B cell (primary cell): ENCODE results near the gene CLGN. TPM values are rescaled to one million over a fixed set of nuclear protein-coding genes. Genes with fewer than 3 reads are reported as not detected.

Experiments
- ATAC-seq: fragments of 200-7000 bp; cut with Tn5 transposase; one replicate; pipeline ENCODE4 v1.10.0; 2021; ENCODE audit warnings: low read depth, mild to moderate bottlenecking, moderate number of reproducible peaks, moderate library complexity
- CTCF ChIA-PET: fragments of 350-600 bp; sonication (Branson Sonifier 250); formaldehyde crosslinking; loops from one replicate; lab custom pipeline; 2021; ENCODE audit warnings: antibody characterized with exemption, inconsistent platforms; lab: Charles Lee
- POLR2A ChIA-PET: fragments of 350-600 bp; sonication (Branson Sonifier 250); formaldehyde crosslinking; loops from one replicate; lab custom pipeline; 2021; ENCODE audit warnings: antibody characterized with exemption; lab: Charles Lee
- DNase-seq: peaks from one replicate; pipeline ENCODE4 v3.0.0; 2013
- H2AFZ ChIP-seq: 2 replicates; pipeline ENCODE4 v1.6.1; 2012; ENCODE audit warnings: mild to moderate bottlenecking, low read depth, low read length; ENCODE audit not compliant: insufficient read depth, poor library complexity, severe bottlenecking
- H3K27ac ChIP-seq, 2 donors: 1 replicate in 1 of 2; 2 replicates in 1 of 2; pipeline ENCODE4 v1.5.1; 2012 to 2013; ENCODE audit warnings: low read length in 2 of 2, mild to moderate bottlenecking in 2 of 2, moderate library complexity in 1 of 2
- H3K27me3 ChIP-seq, 4 experiments: fragments of 200-600 bp in 1 of 4; sonication (generic) in 1 of 4; replicated peaks in 1 of 4; 1 replicate in 2 of 4; 2 replicates in 2 of 4; pipeline versions ENCODE4 v1.6.1 to v1.7.0; 2013 to 2016; ENCODE audit warnings: low read length in 3 of 4, mild to moderate bottlenecking in 2 of 4, mixed read lengths in 1 of 4, moderate library complexity in 1 of 4; ENCODE audit not compliant: insufficient read depth in 4 of 4, control insufficient read depth in 3 of 4; ENCODE audit errors: control extremely low read depth in 1 of 4
- H3K36me3 ChIP-seq, 2 experiments: replicated peaks in 1 of 2; 1 replicate in 1 of 2; 2 replicates in 1 of 2; pipeline versions ENCODE4 v1.6.1 to v1.7.1; 2013; ENCODE audit warnings: low read length in 1 of 2; ENCODE audit not compliant: insufficient read depth in 2 of 2, control insufficient read depth in 1 of 2; ENCODE audit errors: control extremely low read depth in 1 of 2, extremely low read depth in 1 of 2
- H3K4me1 ChIP-seq, 2 donors: fragments of 200-600 bp in 1 of 2; sonication (generic) in 1 of 2; 1 replicate in 1 of 2; 2 replicates in 1 of 2; pipeline versions ENCODE4 v1.5.1 to v1.6.1; 2013 to 2017; ENCODE audit warnings: low read length in 2 of 2; ENCODE audit not compliant: control insufficient read depth in 2 of 2, insufficient read depth in 2 of 2
- H3K4me2 ChIP-seq: replicated peaks from 2 replicates; pipeline ENCODE3; 2012; ENCODE audit warnings: mild to moderate bottlenecking, low read depth, low read length; ENCODE audit not compliant: poor library complexity, severe bottlenecking
- H3K4me3 ChIP-seq, 5 experiments: fragments of 200-600 bp in 1 of 5; sonication (generic) in 1 of 5; 1 replicate in 3 of 5; 2 replicates in 2 of 5; pipeline versions ENCODE4 v1.5.1 to v1.7.0; 2011 to 2016; ENCODE audit warnings: low read length in 4 of 5, mild to moderate bottlenecking in 4 of 5, low read depth in 2 of 5, control low read depth in 1 of 5, moderate library complexity in 1 of 5; ENCODE audit not compliant: insufficient read depth in 1 of 5; ENCODE audit errors: control extremely low read depth in 1 of 5, extremely low read depth in 1 of 5
- H3K79me2 ChIP-seq: fragments of 200-600 bp; sonication (generic); one replicate; pipeline ENCODE4 v1.6.0; 2016; ENCODE audit warnings: low read length; ENCODE audit not compliant: control insufficient read depth, insufficient read depth
- H3K9ac ChIP-seq: fragments of 200-600 bp; sonication (generic); 2 replicates; pipeline ENCODE4 v1.6.1; 2017; ENCODE audit warnings: mild to moderate bottlenecking, low read length, moderate library complexity
- H3K9me3 ChIP-seq, 3 donors: one replicate each; pipeline versions ENCODE4 v1.6.1 to v1.7.1; 2013; ENCODE audit warnings: low read length in 2 of 3; ENCODE audit not compliant: control insufficient read depth in 2 of 3, insufficient read depth in 1 of 3; ENCODE audit errors: control extremely low read depth in 1 of 3
- H4K20me1 ChIP-seq: 2 replicates; pipeline ENCODE4 v1.6.0; 2012; ENCODE audit warnings: mild to moderate bottlenecking, low read length; ENCODE audit not compliant: insufficient read depth, control insufficient read depth, poor library complexity, severe bottlenecking
- H3K27ac Mint-ChIP-seq: one replicate; pipeline ENCODE4 v1.8.0; 2021; ENCODE audit warnings: mixed read lengths
- H3K27me3 Mint-ChIP-seq: one replicate; pipeline ENCODE4 v1.8.0; 2021; ENCODE audit warnings: mixed read lengths
- H3K4me1 Mint-ChIP-seq: one replicate; pipeline ENCODE4 v1.8.0; 2021; ENCODE audit warnings: mixed read lengths
- H3K4me3 Mint-ChIP-seq: one replicate; pipeline ENCODE4 v1.8.0; 2021; ENCODE audit warnings: mixed read lengths
- H3K9me3 Mint-ChIP-seq: one replicate; pipeline ENCODE4 v1.8.0; 2022; ENCODE audit warnings: mixed read lengths; ENCODE audit not compliant: insufficient read depth
- EZH2 ChIP-seq: IDR thresholded peaks from 2 replicates; pipeline ENCODE4 v1.6.1; 2012; ENCODE audit warnings: borderline replicate concordance, low read depth, mild to moderate bottlenecking, moderate library complexity, low read length; ENCODE audit not compliant: insufficient read depth, poor library complexity, severe bottlenecking
- WGBS: methylation state at CpG from one replicate; pipeline ENCODE4 v1.1.5; 2013; ENCODE audit warnings: missing lambda C conversion rate; ENCODE audit not compliant: insufficient coverage; 5-methylcytosine and 5-hydroxymethylcytosine counted together
- intact Hi-C: fragments of 100-400 bp; cut with micrococcal nuclease; formaldehyde crosslinking; loops from one replicate; pipeline ENCODE4 v1.10.0; 2022
- polyA plus RNA-seq: library from polyadenylated mRNA; depleted of rRNA; stranded (reverse); fragments of >200 nt; gene quantifications from 2 replicates; pipeline ENCODE4 v1.2.3, GENCODE V29; 2012
- total RNA-seq, 2 donors: library from RNA; stranded (reverse); fragments of 120-200 nt in 1 of 2; gene quantifications; 1 replicate in 1 of 2; 2 replicates in 1 of 2; pipeline versions ENCODE4 v1.2.3 to v1.2.4, GENCODE V29; 2013 to 2022
- TF ChIP-seq, protein P1 (sequence below): fragments of 200-600 bp; IDR thresholded peaks from one replicate; pipeline ENCODE4 v1.8.0; 2022; ENCODE audit warnings: antibody characterized with exemption, mild to moderate bottlenecking

CLGN gene
- total and polyA plus RNA-seq, 2 donors (not counting 1 experiment from before 2014, with no cell fraction given): not detected

DNA sequence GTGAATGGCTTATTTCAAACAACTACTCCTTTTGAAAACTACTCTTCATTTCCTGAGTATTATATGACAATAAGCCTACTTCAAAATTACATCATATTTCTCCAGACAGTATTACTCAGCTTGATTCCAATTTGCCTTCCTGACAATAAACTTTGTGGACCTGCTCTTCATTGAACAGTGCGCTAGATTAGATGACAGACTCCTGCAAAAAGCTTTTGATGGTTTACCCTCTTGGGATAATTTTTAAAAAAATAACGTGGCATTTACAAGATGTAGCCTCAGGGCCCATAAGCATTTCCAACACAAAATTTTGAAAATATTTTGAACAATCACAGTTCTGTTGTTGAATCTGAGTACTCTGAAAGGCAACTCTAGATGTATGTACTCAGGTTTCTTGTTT lies 44.7 kb upstream of the CLGN start:
- H3K9ac ChIP-seq: no peak overlapping the region
- peaks cover 0 to 4% (median 0%) of the 10 kb centered on the region in 4 experiments for H3K27me3 ChIP-seq
- no peak overlapping the region for H3K4me2 ChIP-seq
- CTCF ChIA-PET: no interaction called here
- H3K4me1 Mint-ChIP-seq: no peaks in the 10 kb centered on the region
- WGBS: 100% methylated on average over 1 of the region's 2 CpGs
- no peaks in the 10 kb centered on the region for H3K36me3 ChIP-seq
- no peaks in the 10 kb centered on the region for H3K79me2 ChIP-seq
- H3K4me1 ChIP-seq: no peaks in the 10 kb centered on the region
- peaks cover 37% of the 10 kb centered on the region for H3K27me3 Mint-ChIP-seq
- no peak for DNase-seq
- no peak for ATAC-seq
- no peak for TF ChIP-seq EZH2
- TF ChIP-seq, protein P1, sequence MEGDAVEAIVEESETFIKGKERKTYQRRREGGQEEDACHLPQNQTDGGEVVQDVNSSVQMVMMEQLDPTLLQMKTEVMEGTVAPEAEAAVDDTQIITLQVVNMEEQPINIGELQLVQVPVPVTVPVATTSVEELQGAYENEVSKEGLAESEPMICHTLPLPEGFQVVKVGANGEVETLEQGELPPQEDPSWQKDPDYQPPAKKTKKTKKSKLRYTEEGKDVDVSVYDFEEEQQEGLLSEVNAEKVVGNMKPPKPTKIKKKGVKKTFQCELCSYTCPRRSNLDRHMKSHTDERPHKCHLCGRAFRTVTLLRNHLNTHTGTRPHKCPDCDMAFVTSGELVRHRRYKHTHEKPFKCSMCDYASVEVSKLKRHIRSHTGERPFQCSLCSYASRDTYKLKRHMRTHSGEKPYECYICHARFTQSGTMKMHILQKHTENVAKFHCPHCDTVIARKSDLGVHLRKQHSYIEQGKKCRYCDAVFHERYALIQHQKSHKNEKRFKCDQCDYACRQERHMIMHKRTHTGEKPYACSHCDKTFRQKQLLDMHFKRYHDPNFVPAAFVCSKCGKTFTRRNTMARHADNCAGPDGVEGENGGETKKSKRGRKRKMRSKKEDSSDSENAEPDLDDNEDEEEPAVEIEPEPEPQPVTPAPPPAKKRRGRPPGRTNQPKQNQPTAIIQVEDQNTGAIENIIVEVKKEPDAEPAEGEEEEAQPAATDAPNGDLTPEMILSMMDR: no peak
- no peaks in the 10 kb centered on the region for H3K9me3 Mint-ChIP-seq
- no peaks in the 10 kb centered on the region for H4K20me1 ChIP-seq
- H3K27ac Mint-ChIP-seq: no peak overlapping the region
- H3K4me3 ChIP-seq: no peak overlapping the region
- no peak overlapping the region for H3K4me3 Mint-ChIP-seq
- H3K27ac ChIP-seq: no peak overlapping the region
- intact Hi-C loops: no loop called here
- no peak overlapping the region for H2AFZ ChIP-seq
- POLR2A ChIA-PET: no interaction called here
- peaks cover 0 to 1% (median 0%) of the 10 kb centered on the region in 3 donors for H3K9me3 ChIP-seq

DNA sequence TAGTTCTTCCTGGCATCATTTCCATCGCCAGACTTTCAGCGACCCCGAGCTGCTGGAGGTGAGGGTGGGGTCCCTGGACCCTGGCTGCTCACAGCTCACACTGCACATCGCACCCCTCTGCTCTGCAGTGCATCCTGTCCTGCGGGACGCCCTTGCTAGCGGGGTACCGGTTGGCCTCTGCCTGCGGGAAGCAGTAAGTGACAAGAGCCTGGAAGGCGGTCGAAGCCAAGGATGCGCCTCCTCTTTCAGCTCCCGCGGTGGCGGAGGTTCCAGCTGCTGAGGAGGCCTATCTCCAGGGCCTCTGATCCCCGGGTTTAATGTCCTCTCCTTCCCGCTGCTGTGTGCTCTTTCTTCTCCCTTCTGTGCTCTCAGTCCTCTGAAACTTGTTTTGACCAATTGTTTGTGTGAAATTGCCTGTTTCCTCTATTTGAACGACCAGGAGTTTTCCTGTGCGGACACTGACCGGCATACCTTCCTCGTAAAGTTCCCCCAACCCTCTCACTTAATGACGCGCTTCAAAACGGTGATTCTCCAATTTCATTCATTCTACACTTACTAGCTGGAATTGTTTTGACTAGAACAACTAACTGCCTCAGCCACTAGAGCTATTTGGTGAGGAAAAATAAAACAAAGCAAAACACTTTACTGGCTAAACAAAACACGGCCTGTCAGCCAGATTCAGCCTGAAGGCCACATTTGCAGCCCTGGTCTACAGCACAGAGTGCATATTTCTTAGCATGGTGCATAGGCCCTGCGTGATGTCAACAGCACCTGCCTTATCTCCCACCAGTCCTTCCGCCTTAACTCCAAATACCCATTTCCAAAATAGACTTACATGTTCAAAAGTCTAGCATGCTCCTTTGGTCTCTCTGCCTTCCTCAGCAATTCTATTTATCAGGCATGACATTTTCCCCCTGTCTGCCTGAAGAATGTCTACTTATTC lies 42.6 kb upstream of the CLGN start:
- H3K4me2 ChIP-seq: no peak overlapping the region
- POLR2A ChIA-PET: no interaction called here
- no peaks in the 10 kb centered on the region for H3K4me1 ChIP-seq
- no peak overlapping the region for H3K4me3 Mint-ChIP-seq
- intact Hi-C loops: no loop called here
- peaks cover 33% of the 10 kb centered on the region for H3K27me3 Mint-ChIP-seq
- no peak for DNase-seq
- H3K4me1 Mint-ChIP-seq: no peaks in the 10 kb centered on the region
- H3K4me3 ChIP-seq: no peak overlapping the region
- peaks cover 0 to 8% (median 0%) of the 10 kb centered on the region in 4 experiments for H3K27me3 ChIP-seq
- CTCF ChIA-PET: no interaction called here
- H3K36me3 ChIP-seq: no peaks in the 10 kb centered on the region
- ATAC-seq: no peak
- no peak overlapping the region for H3K27ac Mint-ChIP-seq
- no peaks in the 10 kb centered on the region for H3K79me2 ChIP-seq
- no peaks in the 10 kb centered on the region for H4K20me1 ChIP-seq
- TF ChIP-seq, protein P1: no peak
- no peak for TF ChIP-seq EZH2
- no peaks in the 10 kb centered on the region for H3K9me3 Mint-ChIP-seq
- H3K9ac ChIP-seq: no peak overlapping the region
- H2AFZ ChIP-seq: no peak overlapping the region
- H3K9me3 ChIP-seq: peaks cover 0 to 1% (median 0%) of the 10 kb centered on the region in 3 donors
- no peak overlapping the region for H3K27ac ChIP-seq
- 78% methylated on average over 18 of the region's 27 CpGs for WGBS
